Stimulated activated CD4-positive, alpha-beta T cell treated with anti-CD3 and anti-CD28 coated beads, Interleukin-12 subunit alpha, Interleukin-12 subunit beta, amount 100 ng/mL, for 48 hours (primary cell): ENCODE data around the gene ATAD3A.

ENCODE experiments used
- DNase-seq, 3 donors: peaks; one replicate each; pipeline ENCODE4 v3.0.0-alpha.2; 2020; ENCODE audit warnings: low read depth in 2 of 3, low spot score in 1 of 3

ATAD3A gene

DNA sequence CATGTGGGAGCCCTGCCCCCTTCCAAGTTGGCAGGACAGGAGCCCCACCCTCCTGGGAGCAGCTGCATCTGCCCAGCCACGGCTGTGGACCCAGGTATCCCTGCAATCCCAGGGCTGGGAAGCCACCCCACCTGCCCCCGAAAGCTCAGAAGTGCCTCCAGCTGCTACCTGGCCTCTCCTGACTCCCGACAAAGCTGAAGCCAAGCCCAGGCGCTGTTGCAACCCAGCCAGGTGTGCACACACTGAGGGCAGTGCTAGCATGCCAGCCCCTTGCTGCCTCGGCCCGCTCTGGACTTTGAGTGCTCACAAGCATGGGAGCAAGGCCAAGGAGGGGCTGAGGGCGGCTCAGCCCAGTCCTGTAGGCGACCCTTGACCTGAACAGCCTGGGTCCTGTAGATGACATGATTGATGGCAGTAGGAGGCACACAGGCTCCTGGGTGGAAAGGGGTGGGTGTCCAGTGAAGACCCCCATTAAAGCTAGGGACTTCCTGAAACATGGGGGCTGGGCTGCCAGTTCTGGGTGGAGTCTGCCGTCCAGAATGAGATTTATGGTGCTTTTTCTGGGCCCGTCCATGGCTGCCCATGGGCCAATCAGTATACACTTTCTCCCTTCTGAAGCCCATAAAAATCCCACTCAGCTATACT lies 65.5 kb downstream of the ATAD3A start:
- no peak for DNase-seq

DNA sequence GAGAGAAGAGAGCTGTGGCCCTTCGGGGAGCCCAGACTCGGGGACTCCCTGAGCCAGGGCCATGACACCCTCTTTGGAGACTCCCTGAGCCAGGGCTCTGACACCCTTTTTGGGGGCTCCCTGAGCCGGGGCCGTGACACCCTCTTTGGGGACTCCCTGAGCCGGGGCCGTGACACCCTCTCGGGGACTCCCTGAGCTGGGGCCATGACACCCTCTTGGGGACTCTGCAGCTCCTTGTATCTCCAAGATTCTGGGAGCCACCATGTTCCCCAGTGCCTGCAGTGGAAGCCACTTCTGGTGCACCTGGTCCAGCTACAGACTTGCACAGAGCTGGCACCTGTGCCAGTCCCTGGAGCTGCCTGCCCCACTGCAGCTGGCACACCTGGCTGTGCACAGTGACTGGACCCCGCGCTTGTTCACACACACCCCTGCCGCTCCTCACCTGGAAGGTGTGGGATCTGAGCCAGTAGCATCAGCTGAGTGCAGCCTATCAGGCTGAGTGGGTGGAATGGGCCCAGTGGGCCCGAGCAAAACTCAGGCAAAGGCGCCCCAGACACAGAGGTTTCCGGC lies 66.5 kb downstream of the ATAD3A start:
- no peak for DNase-seq

- no peak for DNase-seq
Measured at GRCh38 chr1:1582585-1583346, 70.8 kb downstream of the ATAD3A start.

DNA sequence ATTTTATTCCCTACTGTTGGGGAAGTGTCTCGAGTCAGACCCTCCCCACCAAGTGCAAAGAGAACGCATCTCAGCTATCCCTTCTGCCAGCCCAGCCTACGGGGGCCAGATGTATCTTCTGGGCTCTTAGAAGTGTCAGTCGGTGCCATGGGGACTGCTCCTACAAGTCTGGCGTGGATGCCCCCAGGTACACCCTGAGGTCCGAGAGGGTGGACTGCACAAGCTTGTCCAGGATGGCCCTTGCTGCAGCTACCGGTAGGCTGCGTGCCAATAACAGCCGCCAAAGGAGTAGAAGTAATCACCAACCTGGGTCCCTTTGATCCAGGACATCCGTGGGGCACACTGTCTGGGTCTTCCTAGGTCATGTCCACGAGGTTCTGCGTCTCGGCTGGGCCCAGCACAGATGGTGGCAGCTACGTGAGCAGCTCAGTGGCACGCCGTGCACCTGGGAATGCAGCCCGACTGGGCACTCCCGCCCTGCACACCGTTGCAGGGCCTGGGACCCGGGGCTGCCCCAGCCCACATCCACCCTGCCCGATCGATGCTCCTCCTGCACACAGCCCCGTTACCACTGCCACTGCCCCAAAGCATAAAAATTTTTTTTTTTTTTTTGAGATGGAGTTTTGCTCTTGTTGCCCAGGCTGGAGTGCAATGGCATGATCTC lies 71.5 kb downstream of the ATAD3A start:
- DNase-seq: no peak
